GM18498 (cell line): ENCODE measurements around the gene APCDD1L.
"Not testable (repeated sequence)": the region's sequence is repeated elsewhere in the genome, so short reads cannot be mapped to it uniquely, and the experiment has no call there.

Experiments used
- ATAC-seq: cut with Tn5 transposase; IDR thresholded peaks from one replicate; pipeline ENCODE4 v1.9.1; 2021; ENCODE audit warnings: mild to moderate bottlenecking, moderate library complexity; ENCODE audit not compliant: unreplicated experiment

APCDD1L gene

DNA sequence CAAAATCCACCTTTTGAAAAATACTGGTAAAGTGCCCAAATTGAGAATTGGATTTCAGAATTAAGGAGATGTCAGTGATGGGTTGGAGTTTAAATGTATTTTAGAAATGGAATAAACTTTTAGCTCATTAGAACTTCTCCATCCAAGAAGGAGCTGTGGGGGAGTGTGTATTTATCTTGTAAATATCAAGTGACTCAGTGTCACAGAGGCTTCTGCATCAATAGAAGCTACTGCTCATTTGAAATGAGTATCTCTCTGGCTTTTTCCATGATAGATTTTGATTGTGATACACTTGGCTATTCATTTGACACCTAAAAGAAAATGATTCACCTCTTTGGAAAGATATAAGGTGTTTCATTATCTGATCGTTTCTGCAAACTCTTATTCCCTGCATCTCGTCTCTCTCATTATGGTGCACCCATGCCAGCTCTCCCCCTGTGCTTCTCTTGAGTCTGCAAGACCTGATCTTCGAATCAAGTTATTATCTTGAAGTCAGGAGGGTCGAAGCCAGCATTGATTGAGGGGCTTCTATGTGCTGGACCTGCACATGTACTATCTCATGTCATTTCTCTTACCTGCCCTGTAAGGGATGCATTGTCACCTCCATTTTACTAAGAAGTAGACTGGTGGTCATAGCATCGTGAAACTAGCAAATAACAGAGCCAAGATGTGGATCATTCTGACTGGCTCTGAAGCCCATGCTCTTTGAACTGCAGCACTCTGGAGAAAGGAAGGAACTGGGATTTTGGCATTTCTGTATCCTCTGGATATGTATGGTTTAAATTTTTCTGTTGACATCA is 96.0 kb downstream of the APCDD1L start:
- ATAC-seq = no peak

GRCh38 chr20:58417438-58417837 is 97.8 kb downstream of the APCDD1L start:
- no peak for ATAC-seq

DNA sequence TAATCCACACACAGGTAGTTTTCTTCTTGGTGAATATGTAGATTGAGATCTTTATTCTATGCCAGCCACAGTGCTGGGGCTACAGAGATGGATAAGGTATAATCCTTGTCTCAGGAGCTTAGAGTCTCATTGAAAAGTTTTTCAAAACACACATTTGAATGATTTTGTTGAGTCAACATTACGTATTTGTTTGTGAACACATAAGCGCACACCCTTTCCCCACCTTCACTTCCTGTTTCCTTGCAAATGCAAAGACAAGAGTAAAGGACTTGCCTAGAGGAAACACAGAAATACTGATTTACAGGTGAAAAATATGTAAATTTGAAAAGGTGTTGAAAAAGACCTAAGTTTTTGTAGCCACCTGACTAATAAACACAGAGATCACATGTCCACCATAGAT is 98.4 kb downstream of the APCDD1L start:
- ATAC-seq = no peak

DNA sequence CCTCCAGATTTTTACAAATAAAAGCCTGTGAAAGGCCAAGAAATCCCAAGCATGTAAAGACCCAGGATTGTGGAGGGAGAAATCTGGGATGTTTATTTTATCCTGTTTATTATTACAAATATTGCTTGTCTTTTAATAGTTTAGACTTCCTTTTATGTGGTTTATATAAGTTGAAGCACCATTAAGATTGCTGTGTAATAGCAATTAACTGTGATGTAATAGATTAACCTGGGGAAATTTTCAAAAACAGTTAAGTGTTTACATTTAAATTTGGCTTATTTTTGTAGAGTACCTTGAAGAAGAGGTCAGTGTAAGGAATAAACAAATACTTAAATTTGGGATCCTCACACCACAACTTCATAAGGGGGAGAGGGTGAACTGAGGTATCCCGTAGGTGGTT is 99.1 kb downstream of the APCDD1L start:
- no peak for ATAC-seq

DNA sequence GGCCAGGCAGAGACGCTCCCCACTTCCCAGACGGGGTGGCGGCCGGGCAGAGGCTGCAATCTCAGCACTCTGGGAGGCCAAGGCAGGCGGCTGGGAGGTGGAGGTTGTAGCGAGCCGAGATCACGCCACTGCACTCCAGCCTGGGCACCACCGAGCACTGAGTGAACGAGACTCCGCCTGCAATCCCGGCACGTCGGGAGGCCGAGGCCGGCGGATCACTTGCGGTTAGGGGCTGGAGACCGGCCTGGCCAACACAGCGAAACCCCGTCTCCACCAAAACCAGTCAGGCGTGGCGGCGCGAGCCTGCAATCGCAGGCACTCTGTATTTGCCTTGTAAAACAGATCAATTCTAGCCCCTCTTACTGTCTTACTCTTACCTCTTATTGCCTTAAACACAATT is 100.4 kb downstream of the APCDD1L start:
- not testable (repeated sequence) for ATAC-seq

- not testable (repeated sequence) for ATAC-seq
These were observed 101.0 kb downstream of the APCDD1L start for GRCh38 chr20:58414216-58414615.
